Subcutaneous abdominal adipose tissue (tissue), 5 donors: ENCODE results near the gene FANCD2.
"Not testable (repeated sequence)": the region's sequence is repeated elsewhere in the genome, so short reads cannot be mapped to it uniquely, and the experiment has no call there.

Experiments
- H3K27ac ChIP-seq: one replicate; pipeline ENCODE4 v1.7.0; 2013; ENCODE audit warnings: low read depth, mild to moderate bottlenecking, inconsistent platforms, low read length, moderate library complexity
- H3K27me3 ChIP-seq, 5 donors: one replicate each; pipeline ENCODE4 v1.7.0; 2013; ENCODE audit warnings: low read length in 5 of 5, inconsistent platforms in 1 of 5; ENCODE audit not compliant: control insufficient read depth in 5 of 5, insufficient read depth in 4 of 5
- H3K36me3 ChIP-seq, 5 donors: one replicate each; pipeline ENCODE4 v1.7.0; 2013; ENCODE audit warnings: low read length in 5 of 5; ENCODE audit not compliant: control insufficient read depth in 5 of 5, insufficient read depth in 5 of 5
- H3K4me1 ChIP-seq, 5 donors: one replicate each; pipeline ENCODE4 v1.7.0; 2013; ENCODE audit warnings: low read length in 5 of 5, mild to moderate bottlenecking in 3 of 5, moderate library complexity in 1 of 5; ENCODE audit not compliant: control insufficient read depth in 5 of 5, insufficient read depth in 5 of 5
- H3K4me3 ChIP-seq, 5 donors: one replicate each; pipeline ENCODE4 v1.7.0; 2013; ENCODE audit warnings: low read length in 5 of 5, low read depth in 1 of 5
- H3K9ac ChIP-seq, 5 donors: one replicate each; pipeline ENCODE4 v1.7.0; 2013; ENCODE audit warnings: low read length in 5 of 5, mild to moderate bottlenecking in 4 of 5, moderate library complexity in 3 of 5
- H3K9me3 ChIP-seq, 5 donors: one replicate each; pipeline ENCODE4 v1.7.0; 2013; ENCODE audit warnings: low read length in 5 of 5; ENCODE audit not compliant: control insufficient read depth in 5 of 5
- donor health status: healthy.
- donor health status: healthy.
- donor health status: healthy.
- donor health status: healthy.
- donor health status: healthy.

Gene FANCD2

GRCh38 chr3:10135872-10136271, 109.6 kb downstream of the FANCD2 start:
- H3K36me3 ChIP-seq, H3K4me1 ChIP-seq, H3K4me3 ChIP-seq, H3K27ac ChIP-seq, H3K9me3 ChIP-seq, H3K27me3 ChIP-seq, H3K9ac ChIP-seq: not testable (repeated sequence)

- Histone ChIP-seq H3K4me1 (peaks cover 0 to 4% (median 4%) of the 10 kb centered on the region in 5 donors), H3K27me3 (no peaks in the 10 kb centered on the region), H3K36me3 (no peaks in the 10 kb centered on the region), H3K9ac (no peak overlapping the region), H3K9me3 (no peaks in the 10 kb centered on the region), H3K27ac (no peak overlapping the region), H3K4me3 (no peak overlapping the region)
Observed at GRCh38 chr3:10136426-10137005, 110.3 kb downstream of the FANCD2 start.

- Histone ChIP-seq H3K36me3 (no peaks in the 10 kb centered on the region), H3K27ac (no peak overlapping the region), H3K9me3 (no peaks in the 10 kb centered on the region), H3K4me1 (peaks cover 0 to 7% (median 4%) of the 10 kb centered on the region in 5 donors), H3K4me3 (no peak overlapping the region), H3K9ac (no peak overlapping the region), H3K27me3 (no peaks in the 10 kb centered on the region)
Observed at GRCh38 chr3:10137178-10137577, 110.9 kb downstream of the FANCD2 start.

GRCh38 chr3:10140996-10141546, 114.8 kb downstream of the FANCD2 start:
- no peaks in the 10 kb centered on the region for H3K36me3 ChIP-seq
- H3K9me3 ChIP-seq: no peaks in the 10 kb centered on the region
- H3K4me1 ChIP-seq: peaks cover 5 to 34% (median 27%) of the 10 kb centered on the region in 5 donors
- H3K27me3 ChIP-seq: no peaks in the 10 kb centered on the region
- H3K4me3 ChIP-seq: peak overlapping the region in 3 of 5 donors; percentile 47 to 82 (median 81)
- no peak overlapping the region for H3K27ac ChIP-seq
- H3K9ac ChIP-seq: no peak overlapping the region

GRCh38 chr3:10142707-10143560, 116.7 kb downstream of the FANCD2 start:
- Histone ChIP-seq H3K27me3 (no peaks in the 10 kb centered on the region), H3K4me1 (peaks cover 5 to 34% (median 30%) of the 10 kb centered on the region in 5 donors), H3K36me3 (peaks cover 0 to 11% (median 7%) of the 10 kb centered on the region in 5 donors), H3K4me3 (peak overlapping the region; percentile 71 to 82 (median 81)), H3K9ac (peak overlapping the region in 3 of 5 donors; percentile 16 to 53 (median 31)), H3K27ac (peak overlapping the region; percentile 74), H3K9me3 (no peaks in the 10 kb centered on the region)

GRCh38 chr3:10145685-10146084, 119.4 kb downstream of the FANCD2 start:
- Histone ChIP-seq H3K36me3 (peaks cover 12 to 31% (median 20%) of the 10 kb centered on the region in 5 donors), H3K4me1 (peaks cover 5 to 34% (median 30%) of the 10 kb centered on the region in 5 donors)

GRCh38 chr3:10149226-10149625, 123.0 kb downstream of the FANCD2 start:
- Histone ChIP-seq H3K27ac (no peak overlapping the region), H3K9me3 (no peaks in the 10 kb centered on the region), H3K4me1 (peaks cover 0 to 10% (median 6%) of the 10 kb centered on the region in 5 donors), H3K36me3 (peaks cover 12 to 55% (median 30%) of the 10 kb centered on the region in 5 donors), H3K9ac (peak overlapping the region in 1 of 5 donors; percentile 24), H3K27me3 (no peaks in the 10 kb centered on the region), H3K4me3 (no peak overlapping the region)

More at GRCh38 chr3:10145685-10146084, 119.4 kb downstream of the FANCD2 start:
- Histone ChIP-seq H3K27ac (no peak overlapping the region), H3K27me3 (no peaks in the 10 kb centered on the region), H3K9ac (no peak overlapping the region), H3K9me3 (no peaks in the 10 kb centered on the region), H3K4me3 (no peak overlapping the region)

- Histone ChIP-seq H3K27ac (no peak overlapping the region), H3K4me3 (no peak overlapping the region), H3K9ac (no peak overlapping the region), H3K27me3 (no peaks in the 10 kb centered on the region), H3K4me1 (peaks cover 0 to 3% (median 0%) of the 10 kb centered on the region in 5 donors), H3K9me3 (no peaks in the 10 kb centered on the region), H3K36me3 (peaks cover 15 to 62% (median 32%) of the 10 kb centered on the region in 5 donors)
Observed at GRCh38 chr3:10150987-10151386, 124.8 kb downstream of the FANCD2 start.
